GM11168 (cell line): ENCODE measurements around the gene MUSK.
"Not testable (repeated sequence)": the region's sequence is repeated elsewhere in the genome, so short reads cannot be mapped to it uniquely, and the experiment has no call there.

ENCODE experiments used
- in situ Hi-C: fragments of 300-500 bp; cut with MboI; formaldehyde crosslinking; loops from one replicate; pipeline ENCODE4 v1.12.0; 2022; ENCODE audit warnings: low sequenced_read_pairs; ENCODE audit not compliant: unreplicated experiment

The MUSK gene

DNA sequence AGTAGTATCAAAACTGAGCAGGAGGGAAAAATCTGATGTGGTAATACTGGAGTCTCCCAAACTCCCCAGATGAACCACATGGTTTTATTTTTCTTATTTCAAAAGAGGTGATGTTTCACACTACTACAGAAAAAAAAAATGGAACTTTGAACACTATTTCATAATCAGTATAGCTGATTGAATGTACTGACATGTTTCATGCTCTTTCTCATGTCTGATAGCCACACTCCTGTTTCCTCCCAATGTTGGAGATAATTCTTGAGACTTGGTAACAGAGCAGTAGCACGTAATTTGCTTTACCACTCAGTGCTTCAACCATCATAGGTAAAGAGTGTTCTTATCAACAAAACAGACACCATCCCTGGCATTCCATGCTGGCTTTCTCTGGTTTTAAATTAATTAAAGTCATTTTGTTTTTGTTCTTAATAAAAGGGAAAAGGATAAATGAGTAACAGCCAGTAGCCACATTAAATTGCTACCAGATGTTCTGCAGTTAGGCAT lies 85.2 kb downstream of the MUSK start:
- in situ Hi-C loops = no loop called here

DNA sequence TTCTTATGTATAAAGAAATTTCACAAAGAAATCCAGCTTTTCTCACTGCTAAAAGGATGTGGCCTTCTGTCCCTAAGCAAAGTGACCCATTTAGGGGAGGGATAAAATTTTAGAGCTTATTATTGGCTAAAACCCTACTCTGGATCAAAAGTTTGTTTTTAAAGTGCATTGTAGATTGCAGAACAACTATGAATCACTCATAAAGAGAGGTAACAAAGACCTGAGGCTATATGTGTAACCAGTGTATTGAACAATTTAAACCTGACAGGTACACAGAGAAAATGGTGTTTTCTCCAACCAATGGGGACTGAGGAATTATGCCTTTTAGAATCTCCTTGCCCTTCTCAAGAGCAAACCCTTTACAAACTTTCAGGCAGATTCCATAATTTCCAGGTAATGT lies 86.6 kb downstream of the MUSK start:
- in situ Hi-C loops = no loop called here

DNA sequence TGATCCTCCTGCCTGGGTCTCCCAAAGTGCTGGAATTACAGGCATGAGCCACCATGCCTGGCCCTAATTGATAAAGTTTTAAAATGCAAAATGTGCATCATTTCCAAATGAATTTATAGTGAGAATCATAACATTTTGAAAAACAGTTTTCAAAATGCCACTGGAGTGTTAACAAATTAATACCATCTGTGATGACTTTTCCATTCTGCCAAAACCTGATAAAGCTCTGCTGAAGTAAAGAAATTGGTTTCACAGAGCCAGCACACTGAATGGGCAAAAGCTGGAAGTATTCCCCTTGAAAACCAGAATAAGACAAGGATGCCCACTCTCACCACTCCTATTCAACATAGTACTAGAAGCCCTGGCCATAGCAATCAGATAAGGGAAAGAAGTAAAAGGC lies 89.6 kb downstream of the MUSK start:
- in situ Hi-C loops = no loop called here

DNA sequence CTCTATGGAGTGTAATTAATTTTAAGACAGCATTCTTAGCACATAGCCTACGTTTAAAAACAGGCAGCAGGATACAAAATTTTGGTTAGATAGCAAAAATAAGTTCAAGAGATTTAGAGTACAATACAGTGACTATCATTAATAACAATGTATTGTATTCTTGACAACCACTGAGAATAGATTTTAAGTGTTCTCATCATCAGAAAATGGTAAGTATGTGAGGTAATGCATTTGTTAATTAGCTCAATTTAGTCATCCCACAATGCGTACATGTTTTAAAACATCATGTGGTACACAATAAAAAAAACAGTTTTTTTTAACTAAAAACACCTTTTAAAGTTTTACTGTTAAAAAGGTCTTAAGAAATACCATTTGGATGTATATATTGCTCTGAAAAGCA lies 94.2 kb downstream of the MUSK start:
- in situ Hi-C loops = no loop called here

DNA sequence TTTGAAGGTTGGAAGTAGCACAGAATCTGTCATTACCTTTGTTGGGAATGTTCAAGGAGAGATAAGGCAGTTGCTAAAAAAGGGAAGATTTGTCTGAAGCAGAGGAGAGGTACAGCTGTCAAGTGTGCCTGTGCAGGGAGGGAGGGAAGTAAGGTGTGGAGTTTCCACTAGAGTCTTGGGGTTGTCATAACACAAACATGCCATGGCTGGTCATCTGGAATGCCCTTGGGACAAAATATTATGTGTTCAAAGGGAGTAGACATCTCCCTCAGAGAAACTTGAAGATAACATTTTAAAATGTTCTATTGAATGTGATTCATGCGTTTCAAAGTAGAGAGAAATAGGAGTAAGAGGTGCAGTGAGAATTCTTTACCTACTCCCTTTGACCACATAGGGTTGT lies 95.0 kb downstream of the MUSK start:
- in situ Hi-C loops = no loop called here

DNA sequence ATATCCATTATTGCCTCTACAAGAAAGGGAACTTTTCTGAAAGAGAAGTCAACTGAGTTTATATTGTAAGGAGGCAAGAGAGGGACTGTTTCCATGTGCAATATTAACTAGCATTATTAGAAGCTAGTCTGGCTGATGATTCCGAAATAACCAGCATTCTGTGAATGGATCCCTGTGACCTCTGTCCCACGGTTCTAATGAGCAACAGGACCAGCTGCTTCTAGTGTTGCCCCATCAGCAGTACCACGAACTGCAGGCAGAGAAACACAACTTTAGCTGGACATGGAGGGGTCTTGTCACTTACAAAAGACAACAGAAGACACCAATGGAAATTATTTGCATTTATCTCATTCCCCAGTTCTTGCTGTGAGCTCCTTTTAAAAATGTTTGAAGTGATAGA lies 95.4 kb downstream of the MUSK start:
- in situ Hi-C loops = no loop called here

DNA sequence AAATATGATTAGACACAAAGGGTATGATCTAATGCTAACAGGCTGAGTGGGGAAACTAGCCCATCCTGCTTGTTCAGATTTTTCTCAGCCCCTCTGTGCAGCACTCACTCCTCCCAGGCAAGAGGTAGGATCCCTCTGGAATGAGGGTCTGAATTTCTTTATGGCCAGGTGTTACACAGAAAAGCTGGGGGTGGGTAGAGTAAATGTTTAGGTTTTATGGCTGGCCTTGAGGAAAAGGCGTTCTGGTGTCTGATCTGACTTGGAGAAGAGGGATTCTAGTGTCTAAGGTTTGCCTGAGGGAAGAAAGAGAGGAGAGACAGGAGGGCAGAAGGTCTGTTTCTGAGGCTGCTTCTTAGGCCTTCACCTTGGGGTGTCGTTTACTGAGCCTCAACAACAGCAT lies 97.3 kb downstream of the MUSK start:
- in situ Hi-C loops = no loop called here

DNA sequence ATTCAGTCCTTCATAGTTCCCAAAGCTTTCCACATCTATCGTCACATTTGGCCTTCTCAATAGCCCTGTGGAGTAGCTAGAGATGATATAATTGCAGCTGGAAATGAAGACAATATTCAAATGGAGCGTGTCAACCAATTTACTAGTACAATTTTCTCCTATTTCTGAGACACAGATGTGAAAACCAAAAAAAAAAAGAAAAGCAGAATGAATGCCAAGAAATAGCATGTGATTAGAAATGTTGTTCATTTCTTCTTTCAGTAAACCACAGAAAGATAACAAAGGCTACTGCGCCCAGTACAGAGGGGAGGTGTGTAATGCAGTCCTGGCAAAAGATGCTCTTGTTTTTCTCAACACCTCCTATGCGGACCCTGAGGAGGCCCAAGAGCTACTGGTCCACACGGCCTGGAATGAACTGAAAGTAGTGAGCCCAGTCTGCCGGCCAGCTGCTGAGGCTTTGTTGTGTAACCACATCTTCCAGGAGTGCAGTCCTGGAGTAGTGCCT lies 99.0 kb downstream of the MUSK start:
- in situ Hi-C loops = no loop called here

DNA sequence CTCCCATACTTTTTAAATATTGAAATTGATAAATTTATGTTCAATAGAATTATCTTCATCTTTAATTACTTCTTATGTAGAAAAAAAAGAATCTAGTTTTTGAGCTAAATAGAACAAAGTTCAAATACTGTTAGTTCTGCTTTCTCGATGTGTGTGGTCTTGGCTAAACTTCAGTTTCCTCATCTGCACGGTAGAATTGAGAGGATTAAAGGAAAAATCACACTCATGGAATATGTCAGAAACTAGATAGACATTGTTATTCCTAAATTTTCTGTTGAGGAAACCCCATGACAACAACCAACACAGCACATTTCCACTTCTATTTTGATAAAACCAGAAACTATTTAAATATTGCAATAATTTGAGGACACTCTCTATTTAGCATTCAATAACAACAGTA lies 100.3 kb downstream of the MUSK start:
- in situ Hi-C loops = no loop called here

DNA sequence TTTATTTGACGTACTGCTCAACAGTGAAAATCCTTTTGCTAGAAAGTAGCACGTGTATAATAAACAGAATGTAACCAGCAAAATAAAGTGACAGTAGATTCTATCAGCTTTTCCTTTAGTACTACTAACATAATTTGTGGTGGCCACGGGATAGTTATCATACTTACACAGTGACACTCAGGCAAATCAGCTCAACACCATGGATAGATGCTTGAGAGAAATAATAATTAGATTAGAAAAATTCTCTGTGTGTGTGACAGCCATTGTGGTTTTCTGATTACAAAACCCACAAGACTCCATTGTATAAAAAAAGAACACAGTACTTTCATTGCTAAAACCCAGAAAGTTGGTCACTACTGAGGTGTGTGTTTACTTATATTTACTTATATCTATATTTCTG lies 101.1 kb downstream of the MUSK start:
- in situ Hi-C loops = no loop called here

DNA sequence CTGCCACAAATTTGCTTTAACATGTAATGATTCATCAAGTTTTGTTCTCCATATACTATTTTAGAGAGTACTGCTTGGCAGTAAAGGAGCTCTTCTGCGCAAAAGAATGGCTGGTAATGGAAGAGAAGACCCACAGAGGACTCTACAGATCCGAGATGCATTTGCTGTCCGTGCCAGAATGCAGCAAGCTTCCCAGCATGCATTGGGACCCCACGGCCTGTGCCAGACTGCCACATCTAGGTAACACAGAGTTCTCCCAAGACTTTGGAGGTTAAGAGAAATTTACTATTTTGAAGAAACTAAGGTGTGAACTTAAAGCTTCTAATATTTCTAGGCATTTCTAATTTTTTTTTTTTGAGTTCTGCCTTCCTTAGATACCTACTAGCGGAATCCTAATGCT lies 107.1 kb downstream of the MUSK start:
- in situ Hi-C loops = no loop called here

DNA sequence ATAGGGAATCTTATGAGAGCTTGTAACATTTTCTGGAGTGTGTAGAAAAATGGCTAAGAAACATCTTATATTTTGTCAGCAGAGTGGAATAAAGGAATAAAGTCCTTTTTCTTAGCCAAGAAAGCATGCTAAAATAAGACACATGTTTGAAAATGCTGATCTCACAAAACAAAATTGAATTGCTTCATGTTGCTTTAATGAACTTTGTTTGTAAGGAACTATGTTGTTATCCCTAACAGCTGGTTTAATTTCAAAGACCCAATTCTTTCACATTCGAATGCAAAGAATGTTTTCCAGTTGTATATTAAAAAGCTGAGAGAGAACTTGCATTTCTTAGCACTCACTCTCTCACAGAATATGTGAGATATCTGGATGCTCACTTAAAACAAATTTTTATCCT lies 107.6 kb downstream of the MUSK start:
- in situ Hi-C loops = no loop called here

DNA sequence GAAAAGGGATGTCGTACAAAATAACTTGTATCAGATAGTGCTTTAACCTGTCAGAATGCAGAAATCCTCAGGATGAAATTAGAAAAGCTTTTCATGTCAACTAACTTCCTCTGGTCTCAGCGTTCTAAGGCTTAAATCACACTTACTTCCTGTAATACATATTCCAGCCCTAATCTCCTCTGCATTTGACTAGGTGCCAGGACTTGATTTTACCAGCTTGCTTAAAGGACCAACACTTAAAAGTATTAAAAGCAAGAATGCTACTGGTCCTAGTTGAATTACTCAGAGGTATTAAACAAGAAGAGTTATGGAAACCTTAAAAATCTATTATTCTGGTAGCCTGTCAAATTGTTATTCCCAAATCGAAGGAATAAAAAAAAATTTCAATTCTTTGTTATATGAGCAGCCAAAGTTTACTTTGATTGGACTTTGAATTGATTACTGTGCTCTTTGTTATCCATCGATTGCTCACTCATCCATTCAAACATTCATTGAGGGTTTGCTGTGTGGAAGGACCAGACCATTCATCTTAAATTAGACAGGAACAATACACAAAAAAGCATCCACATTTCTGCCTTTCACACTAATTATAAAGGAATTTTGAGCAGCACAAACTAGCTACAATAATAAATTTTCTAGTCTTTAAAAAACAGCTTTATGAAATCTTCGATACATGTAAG lies 108.7 kb downstream of the MUSK start:
- in situ Hi-C loops = no loop called here

DNA sequence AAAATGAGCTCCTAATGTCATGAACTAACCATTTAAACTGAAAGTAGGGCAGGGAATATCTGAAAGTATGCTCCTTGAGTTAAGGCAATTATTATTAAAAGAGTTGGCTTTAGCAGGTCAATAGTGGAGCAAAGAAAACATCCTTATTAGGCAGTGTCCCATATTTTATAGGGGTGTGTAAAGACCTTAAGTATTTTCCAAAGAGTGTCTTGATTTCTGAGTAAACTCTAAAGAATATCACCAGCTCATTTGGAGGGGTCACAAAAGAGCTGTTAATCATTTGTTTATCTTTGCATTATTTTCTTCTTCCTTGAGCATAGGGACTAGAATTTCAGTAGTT lies 109.3 kb downstream of the MUSK start:
- in situ Hi-C loops = no loop called here

DNA sequence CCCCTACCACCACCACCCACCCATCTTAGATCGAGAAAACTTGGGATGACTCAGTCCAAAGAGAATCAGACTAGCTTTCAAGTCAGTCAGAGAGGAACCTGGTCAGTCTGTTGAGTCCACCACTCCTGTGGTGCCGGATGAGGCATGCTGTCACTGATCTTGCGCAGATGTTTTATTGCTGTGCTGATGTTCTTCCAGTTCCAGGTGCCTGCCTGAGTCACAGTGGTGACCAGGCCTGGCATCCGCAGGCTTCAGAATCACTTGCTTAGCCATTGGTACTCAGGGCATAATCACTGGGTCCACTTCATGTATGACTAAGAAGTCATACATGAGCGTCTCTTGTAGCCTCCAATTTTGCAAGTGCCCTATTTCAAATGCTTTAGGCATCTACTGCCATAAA lies 114.1 kb downstream of the MUSK start:
- in situ Hi-C loops = no loop called here

DNA sequence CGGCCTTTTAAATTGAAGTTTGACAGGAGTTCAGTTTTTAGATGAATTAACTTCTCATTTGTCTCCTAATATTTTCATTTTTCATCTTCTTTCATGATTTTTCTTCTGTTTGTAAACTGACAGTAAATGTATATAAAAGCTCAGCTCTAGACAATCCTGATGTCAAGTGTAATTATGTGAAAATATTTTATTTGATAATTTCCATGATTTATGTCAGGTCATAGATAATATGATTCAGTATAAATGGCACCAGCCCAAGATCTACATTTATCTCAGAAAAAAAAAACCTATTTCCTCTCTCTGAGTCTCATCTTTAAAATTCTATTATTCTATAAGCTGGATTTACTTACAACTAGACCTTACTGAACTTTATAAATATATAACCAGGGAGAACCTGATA lies 115.7 kb downstream of the MUSK start:
- in situ Hi-C loops = no loop called here

DNA sequence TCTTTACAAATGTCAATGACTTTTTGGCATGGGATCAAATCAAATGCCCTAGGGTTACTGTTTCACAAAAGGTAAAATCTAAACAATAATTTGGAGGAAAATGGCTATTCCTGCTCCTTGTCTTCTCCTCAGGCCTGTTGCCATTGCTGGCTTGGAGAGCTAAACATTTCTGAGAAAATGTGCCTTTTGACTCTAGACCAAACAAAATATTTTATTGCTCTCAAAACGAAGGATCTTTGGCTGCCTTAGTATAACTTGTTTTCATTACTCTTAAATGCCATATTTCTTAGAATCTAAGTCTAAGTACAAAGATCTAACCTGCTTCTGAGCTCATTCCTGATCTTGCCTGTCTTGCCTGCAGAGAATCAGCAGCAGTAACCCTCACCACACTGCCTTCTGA lies 116.6 kb downstream of the MUSK start:
- in situ Hi-C loops = no loop called here

DNA sequence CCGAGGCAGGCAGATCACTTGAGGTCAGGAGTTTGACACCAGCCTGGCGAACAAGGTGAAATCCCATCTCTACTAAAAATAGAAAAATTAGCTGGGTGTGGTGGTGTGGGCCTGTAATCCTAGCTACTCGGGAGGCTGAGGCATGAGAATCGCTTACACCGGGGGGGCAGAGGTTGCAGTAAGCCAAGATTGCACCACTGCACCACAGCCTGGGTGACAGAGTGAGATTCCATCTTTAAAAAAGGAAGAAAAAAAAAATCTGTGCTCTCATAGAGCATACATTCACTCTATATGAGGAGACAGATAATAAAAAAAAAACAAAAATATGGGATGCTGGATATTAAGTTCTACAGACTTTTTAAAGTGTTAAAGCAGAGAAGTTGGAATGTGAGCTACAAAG lies 119.8 kb downstream of the MUSK start:
- in situ Hi-C loops = not testable (repeated sequence)

DNA sequence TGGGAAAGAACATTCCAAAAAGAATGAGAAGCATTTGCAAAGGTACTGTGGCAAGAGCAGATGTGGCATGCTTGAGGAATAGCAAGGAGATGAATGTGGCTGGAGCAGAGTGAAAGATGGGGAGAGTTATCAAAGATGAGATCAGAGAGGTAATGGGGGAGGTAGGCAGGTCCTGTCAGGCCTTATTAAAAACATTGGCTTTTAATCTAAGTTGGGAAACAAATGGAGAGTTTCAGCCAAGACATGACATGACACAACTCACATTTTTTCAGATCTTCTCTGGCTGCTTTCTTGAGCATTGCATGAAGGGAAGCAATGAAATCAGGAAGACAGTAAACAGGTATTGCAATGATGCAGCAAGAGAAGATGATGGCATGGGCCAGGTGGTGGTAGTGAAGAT lies 120.3 kb downstream of the MUSK start:
- in situ Hi-C loops = no loop called here

DNA sequence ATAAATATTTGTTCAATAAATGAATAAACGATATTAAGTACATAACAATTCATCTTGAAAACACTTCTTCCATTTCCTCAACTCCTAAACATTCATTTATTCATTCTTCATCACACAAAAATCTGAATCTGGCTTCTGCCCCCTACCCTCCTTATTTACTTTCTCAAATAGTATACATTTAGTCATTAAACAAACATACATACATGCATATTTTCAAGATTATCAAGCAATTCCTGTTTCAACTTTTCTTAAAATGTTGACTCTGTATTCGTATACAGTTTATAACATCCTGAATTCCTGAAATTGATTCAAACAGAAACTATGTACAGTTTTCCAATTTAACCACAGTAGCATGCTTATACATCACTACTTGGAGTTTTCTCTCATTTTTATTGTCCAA lies 129.0 kb downstream of the MUSK start:
- in situ Hi-C loops = no loop called here

DNA sequence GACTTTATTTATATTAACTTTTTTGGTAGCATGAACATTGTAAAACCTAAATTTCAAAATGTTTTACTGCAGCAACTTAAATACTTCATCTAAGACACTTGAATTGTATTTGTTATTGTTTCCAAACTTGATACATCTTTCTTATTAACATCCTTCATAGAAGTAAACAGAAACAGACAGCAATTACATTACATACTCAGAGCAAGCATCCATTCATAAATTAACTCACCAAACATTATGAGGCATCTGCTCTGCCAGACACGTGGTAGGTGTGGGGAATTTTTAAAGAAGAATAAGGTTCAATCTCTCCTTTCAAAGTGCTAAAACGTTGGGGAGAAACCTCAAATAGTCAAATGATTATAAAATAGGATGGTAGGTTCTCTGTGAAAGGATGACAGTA lies 130.8 kb downstream of the MUSK start:
- in situ Hi-C loops = no loop called here

DNA sequence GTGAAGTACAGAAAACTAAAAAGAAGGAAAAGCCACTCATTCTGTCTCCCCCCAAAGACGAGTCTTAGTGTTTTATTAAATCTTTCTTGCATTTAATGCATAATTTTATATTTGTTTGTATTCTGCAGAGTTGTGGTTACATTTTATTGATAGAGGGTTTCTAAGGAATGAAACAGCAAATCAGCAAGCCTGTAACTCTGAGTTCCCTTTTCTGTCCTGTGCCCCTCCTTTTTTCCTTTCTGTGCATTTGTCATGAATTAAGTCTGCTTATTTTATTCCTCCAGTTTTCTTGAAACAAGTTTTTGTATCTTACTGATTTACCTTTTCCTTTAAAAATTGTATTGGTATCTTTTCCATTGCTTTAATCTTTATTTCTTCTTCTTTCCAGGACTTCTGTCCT lies 132.8 kb downstream of the MUSK start:
- in situ Hi-C loops = loop anchor here (10.0 to 25.0 kb wide), 2 partner anchors 133 to 639 kb away; no protein-coding TSS in a partner anchor
